Stomach (tissue), 9 donors: Measurements from ENCODE around the gene PTPRT. TPM values are rescaled to one million over a fixed set of nuclear protein-coding genes. Genes with fewer than 3 reads are reported as not detected.
A peak's percentile ranks its signal among the peaks of the same experiment; 100 is the strongest.

Source experiments
- DNase-seq, 2 donors: peaks; one replicate each; pipeline versions ENCODE4 v3.0.0 to v3.0.0-alpha.2; 2013 to 2019
- H3K27ac ChIP-seq, 5 donors: fragments of 200-600 bp in 4 of 5; sonication (generic) in 4 of 5; one replicate each; pipeline ENCODE4 v1.5.1; 2013 to 2019; ENCODE audit warnings: mild to moderate bottlenecking in 1 of 5, moderate library complexity in 1 of 5
- H3K27me3 ChIP-seq, 3 donors: fragments of 200-600 bp; sonication (generic); one replicate each; pipeline ENCODE4 v1.5.1; 2017 to 2019; ENCODE audit warnings: mixed run types in 1 of 3
- H3K36me3 ChIP-seq, 4 donors: fragments of 200-600 bp; sonication (generic); 1 replicate in 3 of 4; 2 replicates in 1 of 4; pipeline ENCODE4 v1.5.1; 2016 to 2019
- H3K4me1 ChIP-seq, 4 donors: fragments of 200-600 bp; sonication (generic); one replicate each; pipeline ENCODE4 v1.5.1; 2016 to 2019
- H3K4me3 ChIP-seq, 4 donors: fragments of 200-600 bp; sonication (generic) in 3 of 4; one replicate each; pipeline ENCODE4 v1.5.1; 2016 to 2019; ENCODE audit warnings: mild to moderate bottlenecking in 1 of 4
- H3K9me3 ChIP-seq, 4 donors: fragments of 200-600 bp; sonication (generic); one replicate each; pipeline ENCODE4 v1.5.1; 2016 to 2019
- CTCF ChIP-seq, 7 experiments: fragments of 450-650 bp in 4 of 7; fragments of 200-600 bp in 3 of 7; sonication (generic) in 3 of 7; IDR thresholded peaks; one replicate each; pipeline ENCODE4 v1.5.1; 2016 to 2019; ENCODE audit warnings: antibody characterized with exemption in 7 of 7, control low read depth in 2 of 7, mild to moderate bottlenecking in 1 of 7
- EP300 ChIP-seq: sonication (generic); formaldehyde crosslinking; IDR thresholded peaks from one replicate; pipeline ENCODE4 v1.6.1; 2017; ENCODE audit warnings: antibody characterized with exemption
- POLR2A ChIP-seq, 4 donors: fragments of 450-650 bp; IDR thresholded peaks; one replicate each; pipeline ENCODE4 v1.6.1; 2016; ENCODE audit warnings: antibody characterized with exemption in 4 of 4, control low read depth in 2 of 4, mild to moderate bottlenecking in 1 of 4, moderate library complexity in 1 of 4
- POLR2AphosphoS5 ChIP-seq, 3 donors: sonication (generic); formaldehyde crosslinking; IDR thresholded peaks; one replicate each; pipeline ENCODE4 v1.6.1; 2016; ENCODE audit warnings: antibody characterized with exemption in 3 of 3
- WGBS, 5 donors: extraction: QIAGEN DNeasy Blood & Tissue Kit in 3 of 5; methylation state at CpG; one replicate each; pipeline versions ENCODE4 v1.1.5 to v1.1.7; 2013 to 2018; 5-methylcytosine and 5-hydroxymethylcytosine counted together
- intact Hi-C: fragments of 100-400 bp; cut with DNase I; formaldehyde crosslinking; loops from one replicate; pipeline ENCODE4 v1.15.1; 2023; ENCODE audit warnings: low total_unique reads
- polyA plus RNA-seq, 3 donors: library from polyadenylated mRNA; stranded (reverse); fragments of 200-250 nt; gene quantifications; one replicate each; pipeline ENCODE4 v1.2.3, GENCODE V29; 2013
- total RNA-seq, 5 donors: library from RNA; depleted of rRNA; stranded (reverse); fragments of >200 nt; gene quantifications; one replicate each; pipeline versions ENCODE4 v1.1.0 to v1.2.3, GENCODE V29; 2014 to 2016
- donor health status: healthy with polysubstance abuse.
- donor health status: Bipolar disorder and iron deficiency.
- donor health status: healthy.

The PTPRT gene
- total and polyA plus RNA-seq, 8 donors, result 0.05 to 11.6 (median 1.7) TPM; not detected in 2

- 42 to 64% (median 52%) methylated on average over 6 of the region's 6 CpGs for WGBS, 5 donors
- no peak for DNase-seq
Observed at GRCh38 chr20:42441864-42442331, 747.8 kb downstream of the PTPRT start.

GRCh38 chr20:42441196-42441863, 748.4 kb downstream of the PTPRT start:
- WGBS, 5 donors, result 72 to 82% (median 82%) methylated on average over 11 of the region's 11 CpGs
- intact Hi-C loops, result no loop called here
- Histone ChIP-seq H3K27me3 (no peaks in the 10 kb centered on the region), H3K9me3 (no peaks in the 10 kb centered on the region), H3K36me3 (no peaks in the 10 kb centered on the region), H3K4me3 (no peak overlapping the region), H3K4me1 (no peaks in the 10 kb centered on the region), H3K27ac (no peak overlapping the region)
- no peak for TF ChIP-seq CTCF (IDR thresholded peaks at IDR 0.05)
- no peak for TF ChIP-seq POLR2AphosphoS5 (IDR thresholded peaks at IDR 0.05)
- TF ChIP-seq EP300, result no peak
- no peak for TF ChIP-seq POLR2A (IDR thresholded peaks at IDR 0.05)
- DNase-seq, result no peak

More at GRCh38 chr20:42441864-42442331, 747.8 kb downstream of the PTPRT start:
- no peak for TF ChIP-seq POLR2A (IDR thresholded peaks at IDR 0.05)
- TF ChIP-seq EP300, result no peak
- no peak for TF ChIP-seq POLR2AphosphoS5 (IDR thresholded peaks at IDR 0.05)
- TF ChIP-seq CTCF (IDR thresholded peaks at IDR 0.05), result no peak
- Histone ChIP-seq H3K36me3 (no peaks in the 10 kb centered on the region), H3K4me3 (no peak overlapping the region), H3K4me1 (no peaks in the 10 kb centered on the region), H3K27ac (no peak overlapping the region), H3K9me3 (no peaks in the 10 kb centered on the region), H3K27me3 (no peaks in the 10 kb centered on the region)
- intact Hi-C loops, result no loop called here

GRCh38 chr20:42435230-42435629, 754.5 kb downstream of the PTPRT start:
- WGBS, 5 donors, result 55 to 86% (median 59%) methylated on average over 1 of the region's 1 CpG
- H3K27me3 ChIP-seq, result no peaks in the 10 kb centered on the region
- no peaks in the 10 kb centered on the region for H3K9me3 ChIP-seq
- no peak overlapping the region for H3K27ac ChIP-seq
- H3K4me1 ChIP-seq, result no peaks in the 10 kb centered on the region
- H3K4me3 ChIP-seq, result no peak overlapping the region
- DNase-seq, result no peak
- H3K36me3 ChIP-seq, result no peaks in the 10 kb centered on the region
- no peak for TF ChIP-seq POLR2A (IDR thresholded peaks at IDR 0.05)
- TF ChIP-seq EP300, result no peak
- TF ChIP-seq CTCF (IDR thresholded peaks at IDR 0.05), result no peak
- no peak for TF ChIP-seq POLR2AphosphoS5 (IDR thresholded peaks at IDR 0.05)
- intact Hi-C loops, result no loop called here

GRCh38 chr20:42432496-42433334, 757.0 kb downstream of the PTPRT start:
- Histone ChIP-seq H3K4me3 (no peak overlapping the region), H3K9me3 (no peaks in the 10 kb centered on the region), H3K4me1 (no peaks in the 10 kb centered on the region), H3K36me3 (no peaks in the 10 kb centered on the region), H3K27ac (no peak overlapping the region), H3K27me3 (no peaks in the 10 kb centered on the region)
- TF ChIP-seq CTCF (IDR thresholded peaks at IDR 0.05), result no peak
- no peak for TF ChIP-seq POLR2A (IDR thresholded peaks at IDR 0.05)
- no peak for TF ChIP-seq EP300
- TF ChIP-seq POLR2AphosphoS5 (IDR thresholded peaks at IDR 0.05), result no peak
- 48 to 63% (median 60%) methylated on average over 6 of the region's 6 CpGs for WGBS, 5 donors
- intact Hi-C loops, result no loop called here
- peak in 1 of 2 donors; percentile 40 for DNase-seq
